T-helper 1 cell treated with Interleukin-12 subunit alpha and Interleukin-12 subunit beta and Interleukin-4 antibody, amounts not matched to agents 30 μg/mL and 1 μg/mL, for 36 hours (primary cell): ENCODE measurements around the gene KREMEN1.

Experiments
- H3K27ac Mint-ChIP-seq: one replicate; pipeline ENCODE4 v1.8.0; 2021; ENCODE audit warnings: mild to moderate bottlenecking, mixed read lengths
- H3K27me3 Mint-ChIP-seq: one replicate; pipeline ENCODE4 v1.8.0; 2021; ENCODE audit warnings: low read depth, mixed read lengths
- H3K36me3 Mint-ChIP-seq: one replicate; pipeline ENCODE4 v1.8.0; 2021; ENCODE audit warnings: low read depth, mixed read lengths
- H3K4me1 Mint-ChIP-seq: one replicate; pipeline ENCODE4 v1.8.0; 2021; ENCODE audit warnings: low read depth, mixed read lengths
- H3K4me3 Mint-ChIP-seq: one replicate; pipeline ENCODE4 v1.8.0; 2021; ENCODE audit warnings: mild to moderate bottlenecking, moderate library complexity, mixed read lengths
- H3K9me3 Mint-ChIP-seq: one replicate; pipeline ENCODE4 v1.8.0; 2021; ENCODE audit warnings: mixed read lengths

Gene KREMEN1

GRCh38 chr22:29206372-29207242 is 133.8 kb downstream of the KREMEN1 start:
- no peaks in the 10 kb centered on the region for H3K36me3 Mint-ChIP-seq
- H3K9me3 Mint-ChIP-seq, result no peaks in the 10 kb centered on the region
- peaks cover 10% of the 10 kb centered on the region for H3K4me1 Mint-ChIP-seq
- H3K27ac Mint-ChIP-seq, result no peak overlapping the region
- peak overlapping the region; percentile 47 for H3K4me3 Mint-ChIP-seq
- peaks cover 53% of the 10 kb centered on the region for H3K27me3 Mint-ChIP-seq

GRCh38 chr22:29207243-29207550 is 134.4 kb downstream of the KREMEN1 start:
- H3K9me3 Mint-ChIP-seq, result no peaks in the 10 kb centered on the region
- H3K27me3 Mint-ChIP-seq, result peaks cover 57% of the 10 kb centered on the region
- no peak overlapping the region for H3K27ac Mint-ChIP-seq
- H3K36me3 Mint-ChIP-seq, result no peaks in the 10 kb centered on the region
- no peak overlapping the region for H3K4me3 Mint-ChIP-seq
- peaks cover 8% of the 10 kb centered on the region for H3K4me1 Mint-ChIP-seq

GRCh38 chr22:29207562-29208501 is 135.0 kb downstream of the KREMEN1 start:
- H3K27ac Mint-ChIP-seq, result no peak overlapping the region
- peaks cover 2% of the 10 kb centered on the region for H3K4me1 Mint-ChIP-seq
- H3K9me3 Mint-ChIP-seq, result no peaks in the 10 kb centered on the region
- peaks cover 53% of the 10 kb centered on the region for H3K27me3 Mint-ChIP-seq
- H3K36me3 Mint-ChIP-seq, result no peaks in the 10 kb centered on the region
- no peak overlapping the region for H3K4me3 Mint-ChIP-seq

GRCh38 chr22:29208502-29208862 is 135.6 kb downstream of the KREMEN1 start:
- H3K4me1 Mint-ChIP-seq, result peaks cover 1% of the 10 kb centered on the region
- H3K9me3 Mint-ChIP-seq, result no peaks in the 10 kb centered on the region
- no peaks in the 10 kb centered on the region for H3K36me3 Mint-ChIP-seq
- no peak overlapping the region for H3K4me3 Mint-ChIP-seq
- H3K27me3 Mint-ChIP-seq, result peaks cover 53% of the 10 kb centered on the region
- H3K27ac Mint-ChIP-seq, result no peak overlapping the region

- Mint-ChIP-seq H3K9me3 (no peaks in the 10 kb centered on the region), H3K27ac (no peak overlapping the region), H3K4me3 (no peak overlapping the region), H3K27me3 (peaks cover 50% of the 10 kb centered on the region), H3K4me1 (peaks cover 1% of the 10 kb centered on the region), H3K36me3 (no peaks in the 10 kb centered on the region)
These were observed 136.2 kb downstream of the KREMEN1 start for GRCh38 chr22:29208879-29209623.

GRCh38 chr22:29209624-29209929 is 136.7 kb downstream of the KREMEN1 start:
- peaks cover 1% of the 10 kb centered on the region for H3K4me1 Mint-ChIP-seq
- H3K27me3 Mint-ChIP-seq, result peaks cover 45% of the 10 kb centered on the region
- H3K9me3 Mint-ChIP-seq, result no peaks in the 10 kb centered on the region
- H3K36me3 Mint-ChIP-seq, result no peaks in the 10 kb centered on the region
- no peak overlapping the region for H3K27ac Mint-ChIP-seq
- H3K4me3 Mint-ChIP-seq, result no peak overlapping the region

GRCh38 chr22:29211066-29211465 is 138.2 kb downstream of the KREMEN1 start:
- Mint-ChIP-seq H3K9me3 (no peaks in the 10 kb centered on the region), H3K4me1 (peaks cover 1% of the 10 kb centered on the region), H3K27me3 (peaks cover 36% of the 10 kb centered on the region), H3K36me3 (no peaks in the 10 kb centered on the region), H3K27ac (no peak overlapping the region), H3K4me3 (no peak overlapping the region)

- peaks cover 33% of the 10 kb centered on the region for H3K27me3 Mint-ChIP-seq
- H3K27ac Mint-ChIP-seq, result no peak overlapping the region
- H3K4me3 Mint-ChIP-seq, result no peak overlapping the region
- no peaks in the 10 kb centered on the region for H3K4me1 Mint-ChIP-seq
- H3K9me3 Mint-ChIP-seq, result no peaks in the 10 kb centered on the region
- H3K36me3 Mint-ChIP-seq, result no peaks in the 10 kb centered on the region
These were observed 138.6 kb downstream of the KREMEN1 start for GRCh38 chr22:29211466-29211865.

- no peaks in the 10 kb centered on the region for H3K4me1 Mint-ChIP-seq
- H3K36me3 Mint-ChIP-seq, result no peaks in the 10 kb centered on the region
- no peaks in the 10 kb centered on the region for H3K9me3 Mint-ChIP-seq
- no peak overlapping the region for H3K27ac Mint-ChIP-seq
- H3K27me3 Mint-ChIP-seq, result peaks cover 20% of the 10 kb centered on the region
- H3K4me3 Mint-ChIP-seq, result no peak overlapping the region
These were observed 139.9 kb downstream of the KREMEN1 start for GRCh38 chr22:29212743-29213142.

- Mint-ChIP-seq H3K9me3 (no peaks in the 10 kb centered on the region), H3K4me1 (no peaks in the 10 kb centered on the region), H3K27ac (no peak overlapping the region), H3K27me3 (peaks cover 14% of the 10 kb centered on the region), H3K36me3 (no peaks in the 10 kb centered on the region), H3K4me3 (no peak overlapping the region)
These were observed 140.7 kb downstream of the KREMEN1 start for GRCh38 chr22:29213493-29213892.

GRCh38 chr22:29214232-29214631 is 141.4 kb downstream of the KREMEN1 start:
- Mint-ChIP-seq H3K27me3 (peaks cover 12% of the 10 kb centered on the region), H3K9me3 (no peaks in the 10 kb centered on the region), H3K36me3 (no peaks in the 10 kb centered on the region), H3K4me1 (no peaks in the 10 kb centered on the region), H3K27ac (no peak overlapping the region), H3K4me3 (no peak overlapping the region)

GRCh38 chr22:29215012-29215860 is 142.4 kb downstream of the KREMEN1 start:
- Mint-ChIP-seq H3K27me3 (peaks cover 8% of the 10 kb centered on the region), H3K9me3 (no peaks in the 10 kb centered on the region), H3K36me3 (no peaks in the 10 kb centered on the region)

GRCh38 chr22:29216011-29216872 is 143.4 kb downstream of the KREMEN1 start:
- H3K27ac Mint-ChIP-seq, result no peak overlapping the region
- H3K27me3 Mint-ChIP-seq, result peaks cover 8% of the 10 kb centered on the region
- H3K36me3 Mint-ChIP-seq, result no peaks in the 10 kb centered on the region
- no peak overlapping the region for H3K4me3 Mint-ChIP-seq
- no peaks in the 10 kb centered on the region for H3K9me3 Mint-ChIP-seq
- no peaks in the 10 kb centered on the region for H3K4me1 Mint-ChIP-seq

More at GRCh38 chr22:29215012-29215860, 142.4 kb downstream of the KREMEN1 start:
- Mint-ChIP-seq H3K4me1 (no peaks in the 10 kb centered on the region), H3K27ac (no peak overlapping the region), H3K4me3 (no peak overlapping the region)
